Activated naive CD8-positive, alpha-beta T cell treated with anti-CD3 and anti-CD28 coated beads, Interleukin-2, amount 10 ng/mL, durations not matched to agents 7 days and 5 days (primary cell): ENCODE results near the gene PRR15L. TPM values are rescaled to one million over a fixed set of nuclear protein-coding genes. Genes with fewer than 3 reads are reported as not detected.

ENCODE experiments used
- ATAC-seq: fragments of 150-1000 bp; cut with Tn5 transposase; one replicate; pipeline ENCODE4 v1.10.0; 2021; ENCODE audit warnings: low read depth, moderate library complexity
- POLR2A ChIA-PET: fragments of 350-600 bp; sonication (Branson Sonifier 250); formaldehyde crosslinking; loops from one replicate; lab custom pipeline; 2021; ENCODE audit warnings: antibody characterized with exemption; lab: Charles Lee
- DNase-seq: peaks from one replicate; pipeline ENCODE4 v3.0.0; 2021
- H3K27ac Mint-ChIP-seq: one replicate; pipeline ENCODE4 v1.8.0; 2022; ENCODE audit warnings: mild to moderate bottlenecking, mixed read lengths
- H3K27me3 Mint-ChIP-seq: one replicate; pipeline ENCODE4 v1.8.0; 2022; ENCODE audit warnings: mild to moderate bottlenecking, moderate library complexity, mixed read lengths
- H3K36me3 Mint-ChIP-seq: one replicate; pipeline ENCODE4 v1.8.0; 2021; ENCODE audit warnings: mild to moderate bottlenecking, mixed read lengths
- H3K4me1 Mint-ChIP-seq: one replicate; pipeline ENCODE4 v1.8.0; 2021; ENCODE audit warnings: mixed read lengths
- H3K4me3 Mint-ChIP-seq: one replicate; pipeline ENCODE4 v1.8.0; 2022; ENCODE audit warnings: mild to moderate bottlenecking, moderate library complexity, mixed read lengths
- H3K9me3 Mint-ChIP-seq: one replicate; pipeline ENCODE4 v1.8.0; 2021; ENCODE audit warnings: mixed read lengths
- total RNA-seq, 2 experiments: library from RNA; stranded (reverse); gene quantifications; one replicate each; pipeline ENCODE4 v1.2.3, GENCODE V29; 2021

PRR15L gene
- total RNA-seq, 2 experiments from 2014 or later = not detected

DNA sequence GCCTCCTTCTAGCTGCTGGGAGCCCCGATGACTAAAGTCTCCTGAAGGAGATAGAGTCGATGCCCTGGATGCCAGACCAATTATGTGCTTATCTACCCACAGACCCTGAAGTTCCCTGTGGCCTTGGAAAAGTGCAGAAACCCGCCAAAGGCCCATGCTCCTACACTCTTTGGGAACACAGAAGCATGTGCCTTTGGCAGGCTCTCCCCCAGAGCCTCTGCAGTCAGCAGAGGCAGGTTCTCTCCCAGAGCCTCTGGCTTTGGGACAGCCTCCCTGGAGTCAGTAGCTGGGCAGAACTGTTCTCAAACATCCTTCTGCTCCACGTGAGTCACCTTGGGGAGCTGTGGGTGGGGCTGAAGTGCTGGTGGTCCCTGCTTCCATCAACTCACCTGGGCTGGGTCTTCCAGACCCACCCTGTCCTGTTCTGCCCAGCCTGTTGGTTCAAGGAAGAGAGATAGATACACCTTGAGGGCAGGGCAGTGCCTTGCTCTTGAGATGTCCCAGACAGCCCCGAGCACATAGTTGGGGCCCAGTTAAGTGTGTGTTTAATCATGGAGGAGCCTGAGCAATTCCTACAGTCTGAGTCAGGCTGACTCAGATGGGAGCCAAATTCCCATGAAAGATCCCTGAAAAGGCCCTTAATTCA is 10.0 kb upstream of the PRR15L start:
- H3K4me1 Mint-ChIP-seq = peaks cover 20% of the 10 kb centered on the region
- POLR2A ChIA-PET = interaction anchor here (0.5 kb wide), 1 partner anchor 669 kb away, joined by 3 read pairs; no protein-coding TSS in a partner anchor

DNA sequence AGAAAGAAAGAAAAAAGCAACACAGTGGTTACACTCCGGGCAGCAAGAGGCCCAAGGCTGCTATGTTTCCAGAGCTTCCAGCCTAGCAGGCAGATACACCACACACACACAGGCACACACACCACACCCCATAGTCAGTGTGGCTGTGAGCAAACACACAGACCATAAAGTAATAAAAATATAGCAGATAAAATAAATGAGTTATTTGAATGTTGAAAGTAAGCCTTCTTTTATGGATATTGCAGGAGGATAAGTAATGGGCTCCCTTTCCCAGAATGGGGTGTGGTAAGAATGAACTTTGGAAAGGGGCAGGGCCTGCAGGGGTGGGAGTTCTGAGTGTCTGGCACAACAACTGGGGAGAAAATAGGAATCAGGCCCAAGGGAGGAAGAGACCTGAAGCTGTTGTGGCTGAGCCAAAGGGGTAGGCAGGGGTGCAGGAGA is 8.4 kb upstream of the PRR15L start:
- ATAC-seq (no peak), DNase-seq (no peak)
- Mint-ChIP-seq H3K4me1 (peaks cover 11% of the 10 kb centered on the region), H3K27ac (no peak overlapping the region), H3K36me3 (peaks cover 2% of the 10 kb centered on the region), H3K9me3 (no peaks in the 10 kb centered on the region), H3K27me3 (peaks cover 3% of the 10 kb centered on the region), H3K4me3 (no peak overlapping the region)
- POLR2A ChIA-PET = interaction anchor here (0.7 kb wide), 1 partner anchor 32 kb away, joined by 5 read pairs; no protein-coding TSS in a partner anchor

More for the DNA sequence above, 10.0 kb upstream of the PRR15L start:
- Mint-ChIP-seq H3K27ac (no peak overlapping the region), H3K27me3 (peaks cover 3% of the 10 kb centered on the region), H3K36me3 (peaks cover 2% of the 10 kb centered on the region), H3K4me3 (no peak overlapping the region), H3K9me3 (no peaks in the 10 kb centered on the region)
- ATAC-seq (no peak), DNase-seq (no peak)

DNA sequence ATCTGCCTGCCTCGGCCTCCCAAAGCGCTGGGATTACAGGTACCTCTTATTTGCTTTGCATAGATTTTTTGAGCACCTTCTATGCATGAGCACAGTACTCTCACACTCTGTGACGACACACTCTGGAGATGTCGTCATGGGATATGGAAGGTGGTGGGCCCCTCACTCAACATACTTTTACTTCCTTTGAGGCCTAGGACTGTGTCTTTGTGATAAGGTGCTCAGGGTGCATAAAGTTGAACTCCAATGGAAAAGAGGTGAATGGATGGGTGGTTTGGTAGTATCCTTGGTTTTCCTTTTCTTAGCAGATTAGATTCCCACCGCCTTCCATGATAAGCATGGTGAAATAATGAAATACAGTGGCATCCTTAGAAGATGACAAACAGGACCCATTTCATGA is 7.2 kb upstream of the PRR15L start:
- peaks cover 4% of the 10 kb centered on the region for H3K4me1 Mint-ChIP-seq
- POLR2A ChIA-PET = interaction anchor here (0.6 kb wide), 1 partner anchor 704 kb away, joined by 3 read pairs; no protein-coding TSS in a partner anchor

DNA sequence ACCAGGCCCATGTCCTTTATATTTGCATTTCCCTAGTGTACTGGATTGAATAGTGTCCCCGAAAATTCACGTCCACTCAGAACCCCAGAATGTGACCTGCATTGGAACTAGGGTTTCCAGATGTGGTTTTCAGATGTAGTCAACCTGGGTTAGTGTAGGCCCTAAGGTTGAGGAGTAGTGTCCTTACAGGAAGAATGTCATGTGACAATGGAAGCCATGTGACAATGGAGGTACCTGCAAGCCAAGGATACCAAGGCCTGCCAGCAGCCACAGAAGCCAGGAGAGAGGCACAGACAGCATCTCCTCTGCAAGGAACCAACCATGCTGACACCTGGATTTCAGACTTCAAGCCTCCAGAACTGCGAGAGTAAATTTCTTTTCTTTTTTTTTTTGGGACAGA is 5.2 kb upstream of the PRR15L start:
- Mint-ChIP-seq H3K36me3 (peaks cover 2% of the 10 kb centered on the region), H3K27me3 (peaks cover 3% of the 10 kb centered on the region), H3K4me3 (no peak overlapping the region), H3K27ac (no peak overlapping the region), H3K4me1 (peaks cover 1% of the 10 kb centered on the region), H3K9me3 (no peaks in the 10 kb centered on the region)
- DNase-seq (no peak), ATAC-seq (no peak)
- POLR2A ChIA-PET = no interaction called here

More for the DNA sequence above, 7.2 kb upstream of the PRR15L start:
- Mint-ChIP-seq H3K36me3 (peaks cover 2% of the 10 kb centered on the region), H3K27me3 (peaks cover 3% of the 10 kb centered on the region), H3K4me3 (no peak overlapping the region), H3K9me3 (no peaks in the 10 kb centered on the region), H3K27ac (no peak overlapping the region)
- ATAC-seq = no peak
- DNase-seq = no peak

DNA sequence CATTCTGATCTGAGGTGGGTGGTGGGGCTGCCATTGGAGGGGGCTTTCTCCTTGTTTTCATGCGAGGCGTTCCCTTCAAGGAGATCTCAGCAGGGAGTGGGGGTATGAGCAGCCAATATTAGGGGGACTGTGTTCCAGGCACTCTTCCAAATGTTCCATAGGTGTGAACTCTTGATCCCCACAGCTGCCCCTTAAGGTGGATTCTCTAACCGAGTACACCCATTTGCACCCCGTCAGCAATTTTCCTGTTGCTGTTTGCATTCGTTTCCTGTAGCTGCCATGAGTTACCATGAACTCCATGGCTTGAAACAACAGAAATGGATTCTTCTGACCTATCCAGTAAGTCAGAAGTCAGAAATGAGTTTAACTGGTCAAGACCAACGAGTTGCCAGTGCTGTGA is 3.7 kb upstream of the PRR15L start:
- POLR2A ChIA-PET = interaction anchor here (1.2 to 1.6 kb wide), 2 partner anchors 10 to 11 kb away, joined by 4 to 7 read pairs; partner anchors contain the start of gene CDK5RAP3
- H3K9me3 Mint-ChIP-seq = no peaks in the 10 kb centered on the region
- DNase-seq (no peak), ATAC-seq (no peak)
- no peak overlapping the region for H3K4me3 Mint-ChIP-seq
- peaks cover 1% of the 10 kb centered on the region for H3K4me1 Mint-ChIP-seq
- peaks cover 3% of the 10 kb centered on the region for H3K27me3 Mint-ChIP-seq
- H3K27ac Mint-ChIP-seq = no peak overlapping the region
- H3K36me3 Mint-ChIP-seq = peaks cover 2% of the 10 kb centered on the region

DNA sequence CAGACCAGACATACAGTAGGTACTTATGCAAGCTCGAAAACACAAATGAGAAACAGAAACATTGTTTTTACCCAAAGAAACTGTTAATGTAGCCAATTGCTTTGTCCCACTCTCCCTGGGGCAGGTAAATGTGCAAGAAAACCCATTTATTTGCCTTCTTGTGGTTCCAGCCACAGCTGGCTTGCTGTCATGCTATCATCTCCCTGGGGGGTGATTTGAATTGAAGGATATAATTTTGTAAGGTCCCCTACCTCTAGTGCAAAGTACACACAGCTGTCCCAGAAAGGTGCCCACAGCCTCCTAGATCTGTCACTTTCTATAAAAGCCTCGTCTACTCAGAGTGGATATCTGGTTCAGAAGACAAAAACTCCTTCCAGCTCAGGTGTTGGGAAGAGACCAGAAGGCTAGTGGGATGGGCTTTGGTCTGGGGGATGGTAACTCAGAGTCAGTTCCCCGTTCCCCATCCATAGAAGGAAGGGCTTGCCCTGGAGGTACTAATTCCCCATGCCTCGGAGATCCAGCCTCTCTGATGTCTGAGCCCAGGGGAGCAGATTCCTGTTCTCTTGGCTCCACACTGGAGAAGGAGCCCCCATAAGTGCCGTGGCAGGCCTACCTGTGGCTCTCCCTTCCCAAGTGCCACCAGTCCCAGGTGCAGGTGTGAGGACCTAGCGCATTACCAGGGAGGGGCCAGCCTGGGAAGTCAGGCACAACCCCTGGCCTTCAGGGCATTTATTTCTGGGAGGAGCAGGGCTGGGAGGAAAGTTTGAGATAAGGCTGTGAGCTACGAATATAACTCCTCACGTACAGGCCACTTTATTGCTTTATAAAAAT is 2.4 kb upstream of the PRR15L start:
- no peak overlapping the region for H3K4me3 Mint-ChIP-seq
- peaks cover 3% of the 10 kb centered on the region for H3K27me3 Mint-ChIP-seq
- DNase-seq = no peak
- H3K27ac Mint-ChIP-seq = no peak overlapping the region
- ATAC-seq = no peak
- peaks cover 2% of the 10 kb centered on the region for H3K36me3 Mint-ChIP-seq
- no peaks in the 10 kb centered on the region for H3K9me3 Mint-ChIP-seq
- no peaks in the 10 kb centered on the region for H3K4me1 Mint-ChIP-seq
- POLR2A ChIA-PET = interaction anchor here (0.5 to 2.1 kb wide), 3 partner anchors 10 to 143 kb away, joined by 4 to 12 read pairs (median 6); partner anchors contain the start of gene CDK5RAP3

DNA sequence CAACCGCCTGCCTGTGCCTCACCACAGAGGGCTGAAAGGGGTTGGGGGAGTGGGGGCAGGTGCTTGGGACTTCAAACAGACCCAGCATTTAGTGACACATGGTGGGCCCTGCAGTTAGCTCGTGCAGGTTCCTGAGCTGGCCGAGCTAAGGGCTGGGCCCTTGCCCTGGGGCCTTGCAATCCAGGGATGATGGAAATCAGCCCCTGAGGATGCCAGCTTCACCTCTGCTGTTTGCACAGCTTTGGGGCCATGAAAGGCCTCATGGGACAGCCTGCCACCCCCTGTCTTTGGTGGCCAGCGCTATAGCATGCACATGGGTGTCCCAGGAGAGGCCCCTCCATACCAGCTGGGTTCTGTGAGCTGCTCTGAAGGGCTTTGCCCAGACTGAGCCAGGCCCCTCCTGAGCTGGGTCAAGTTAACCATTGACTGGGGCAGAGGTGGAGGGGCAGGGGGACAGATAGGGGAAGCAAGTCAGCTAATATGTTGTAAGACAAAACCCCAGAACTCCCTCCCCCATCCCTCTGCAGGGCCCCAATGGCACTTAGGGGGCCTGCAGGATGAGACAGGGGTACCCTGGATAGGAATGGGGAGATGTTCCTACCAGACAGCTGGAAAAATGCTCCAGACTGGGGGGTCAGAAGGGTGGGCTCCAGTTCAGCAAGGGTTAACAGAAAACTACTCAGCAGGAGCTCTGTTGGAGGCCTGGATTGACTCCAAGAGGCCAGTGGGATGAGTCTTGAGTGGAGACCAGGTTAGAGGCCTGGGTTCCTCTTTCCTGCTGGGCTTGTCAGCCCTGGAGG is 692 bp downstream of the PRR15L start:
- Mint-ChIP-seq H3K27ac (no peak overlapping the region), H3K36me3 (no peaks in the 10 kb centered on the region), H3K27me3 (no peaks in the 10 kb centered on the region), H3K9me3 (no peaks in the 10 kb centered on the region), H3K4me1 (no peaks in the 10 kb centered on the region), H3K4me3 (no peak overlapping the region)
- POLR2A ChIA-PET = interaction anchor here (0.5 to 0.8 kb wide), 2 partner anchors 14 to 157 kb away, joined by 4 read pairs; partner anchors contain the start of gene CDK5RAP3
- ATAC-seq (no peak), DNase-seq (no peak)

DNA sequence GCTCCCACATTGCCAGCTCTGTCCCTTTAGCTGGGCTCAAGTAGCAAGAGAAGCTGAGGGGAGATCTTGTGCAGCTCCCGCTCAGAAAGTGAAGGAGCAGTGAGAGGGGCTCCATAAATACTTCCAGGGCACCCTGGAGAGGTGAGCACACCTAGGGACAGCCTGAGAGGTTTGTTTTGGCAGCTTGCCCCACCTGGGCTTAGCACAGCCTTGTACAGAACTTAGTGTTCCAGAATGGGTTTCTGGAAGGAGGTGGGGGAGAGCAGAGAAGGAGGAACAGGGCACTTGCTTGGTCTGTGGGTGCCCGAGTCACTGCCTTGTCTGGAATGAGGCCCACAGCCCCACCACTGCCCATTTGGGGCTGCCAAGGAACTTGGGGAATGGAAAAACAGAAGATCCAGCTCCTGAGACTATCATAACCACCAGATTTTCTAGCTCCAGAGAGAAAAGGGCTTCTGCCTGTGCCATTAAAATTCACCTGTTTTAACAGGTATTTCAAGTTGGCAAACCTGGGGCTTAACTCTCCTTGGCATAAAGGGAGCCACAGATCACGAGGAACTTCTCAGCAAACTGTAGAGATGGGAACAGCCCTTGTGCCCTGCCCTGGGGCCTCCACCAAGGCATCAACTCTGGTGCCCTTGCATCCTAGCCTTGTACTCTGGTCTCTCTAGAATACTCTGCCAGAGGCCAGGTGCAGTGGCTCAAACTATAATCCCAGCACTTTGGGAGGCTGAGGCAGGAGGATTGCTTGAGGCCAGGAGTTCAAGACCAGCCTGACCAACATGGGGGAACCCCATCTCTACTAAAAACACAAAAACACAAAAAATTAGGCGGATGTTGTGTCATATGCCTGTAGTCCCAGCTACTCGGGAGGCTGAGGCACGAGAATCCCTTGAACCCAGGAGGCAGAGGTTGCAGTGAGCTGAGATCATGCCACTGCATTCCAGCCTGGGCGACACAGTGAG is 1.9 kb downstream of the PRR15L start:
- ATAC-seq = no peak
- Mint-ChIP-seq H3K27me3 (no peaks in the 10 kb centered on the region), H3K9me3 (no peaks in the 10 kb centered on the region), H3K27ac (no peak overlapping the region), H3K36me3 (peaks cover 2% of the 10 kb centered on the region), H3K4me1 (no peaks in the 10 kb centered on the region), H3K4me3 (no peak overlapping the region)
- POLR2A ChIA-PET = interaction anchor here (0.6 to 1.4 kb wide), 2 partner anchors 9 to 14 kb away, joined by 3 to 5 read pairs; no protein-coding TSS in a partner anchor
- DNase-seq = no peak

DNA sequence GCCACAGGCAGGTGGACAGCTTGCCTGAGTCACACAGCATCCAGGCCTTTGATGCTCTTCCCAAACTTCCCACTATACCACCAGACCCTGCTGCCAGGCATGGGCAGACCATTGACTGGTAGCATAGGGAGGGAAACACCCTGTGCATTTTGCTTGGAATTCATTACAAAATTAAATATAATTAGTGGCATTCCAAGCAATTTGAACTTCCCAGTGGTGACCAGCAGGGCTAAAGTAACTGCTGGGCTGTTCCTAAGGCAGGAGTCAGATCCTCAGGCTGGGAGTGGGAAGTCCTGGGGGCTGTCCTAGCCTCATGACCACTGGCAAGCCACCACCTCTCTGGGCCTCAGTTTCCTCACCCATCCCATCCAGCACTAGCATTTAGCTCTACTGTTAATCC is 3.8 kb downstream of the PRR15L start:
- POLR2A ChIA-PET = interaction anchor here (0.8 to 1.0 kb wide), 2 partner anchors 16 to 148 kb away, joined by 3 read pairs; no protein-coding TSS in a partner anchor
- H3K9me3 Mint-ChIP-seq = no peaks in the 10 kb centered on the region
- H3K36me3 Mint-ChIP-seq = peaks cover 4% of the 10 kb centered on the region
- ATAC-seq (no peak), DNase-seq (no peak)
- no peak overlapping the region for H3K27ac Mint-ChIP-seq
- no peaks in the 10 kb centered on the region for H3K27me3 Mint-ChIP-seq
- peaks cover 12% of the 10 kb centered on the region for H3K4me1 Mint-ChIP-seq
- H3K4me3 Mint-ChIP-seq = no peak overlapping the region

DNA sequence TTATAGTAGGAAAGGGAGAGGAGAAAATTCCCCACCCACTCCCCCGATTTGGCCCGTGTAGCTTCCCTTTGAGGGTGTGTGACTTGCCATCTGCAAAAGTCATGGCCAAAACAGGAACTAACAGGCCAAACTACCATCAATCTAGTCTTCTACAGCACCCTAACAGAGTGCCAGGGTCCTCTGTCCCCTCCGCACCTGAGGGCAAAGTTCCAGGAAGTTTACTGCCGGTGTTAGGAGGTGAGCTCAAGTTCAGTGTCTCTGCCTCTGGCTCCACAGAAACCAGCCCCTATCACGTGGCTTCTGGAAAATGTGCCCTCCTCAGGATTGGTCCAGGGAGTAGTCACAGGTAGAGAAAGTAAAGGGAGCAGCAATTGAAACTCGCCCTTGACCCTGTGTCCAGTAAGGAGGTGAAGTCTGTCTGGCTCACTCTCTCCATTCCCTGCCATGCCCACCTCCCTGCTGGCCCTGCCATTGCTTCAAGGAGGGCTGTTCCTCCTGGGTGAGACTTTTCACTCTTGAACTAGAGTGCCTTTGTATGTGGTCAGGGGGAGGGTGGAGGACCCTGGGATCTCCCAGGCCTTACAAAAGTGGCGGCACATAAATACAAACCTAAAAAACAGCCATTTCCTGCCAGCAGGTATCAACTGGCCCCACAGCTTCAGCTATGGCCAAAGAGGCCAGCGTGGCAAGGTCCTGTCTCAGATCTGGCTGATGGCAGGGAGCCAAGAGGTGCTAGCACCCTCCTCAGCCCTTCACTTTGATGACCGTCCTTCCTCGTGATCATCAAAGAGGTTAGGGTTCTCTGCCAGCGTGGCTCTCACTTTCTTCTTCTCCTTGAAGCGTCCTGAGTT is 5.3 kb downstream of the PRR15L start:
- no peaks in the 10 kb centered on the region for H3K9me3 Mint-ChIP-seq
- H3K4me1 Mint-ChIP-seq = peaks cover 13% of the 10 kb centered on the region
- H3K27me3 Mint-ChIP-seq = no peaks in the 10 kb centered on the region
- H3K4me3 Mint-ChIP-seq = no peak overlapping the region
- H3K27ac Mint-ChIP-seq = no peak overlapping the region
- ATAC-seq (no peak), DNase-seq (no peak)
- POLR2A ChIA-PET = interaction anchor here (6.1 kb wide), 1 partner anchor 19 kb away, joined by 49 read pairs; the partner anchor contains the start of gene CDK5RAP3
- H3K36me3 Mint-ChIP-seq = peaks cover 4% of the 10 kb centered on the region

DNA sequence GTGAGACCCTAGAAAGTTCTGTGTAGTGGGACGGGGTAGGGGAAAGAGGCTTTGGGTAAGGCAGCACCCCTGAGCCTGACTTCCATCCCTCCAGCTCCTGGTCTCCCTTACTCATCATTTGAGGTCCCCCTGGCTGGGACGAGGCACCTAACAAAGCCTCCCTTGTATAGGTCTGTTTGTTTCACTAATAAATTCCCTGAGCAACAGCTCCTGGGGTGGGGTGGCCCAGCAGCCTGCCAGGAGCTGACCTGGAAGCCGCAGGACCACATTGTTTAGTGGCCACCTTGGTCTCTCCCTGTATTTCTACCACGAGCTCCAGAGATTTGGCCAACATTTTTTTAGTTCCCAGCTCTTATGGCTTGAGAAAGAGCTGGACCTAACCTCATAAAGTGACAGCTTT is 7.2 kb downstream of the PRR15L start:
- POLR2A ChIA-PET = interaction anchor here (0.5 to 6.1 kb wide), 8 partner anchors 9 to 67 kb away, joined by 3 to 49 read pairs (median 6); partner anchors contain the start of genes CDK5RAP3, PNPO and SP2
- no peaks in the 10 kb centered on the region for H3K9me3 Mint-ChIP-seq
- no peak overlapping the region for H3K27ac Mint-ChIP-seq
- H3K36me3 Mint-ChIP-seq = peaks cover 8% of the 10 kb centered on the region
- no peak for DNase-seq
- H3K4me3 Mint-ChIP-seq = no peak overlapping the region
- H3K4me1 Mint-ChIP-seq = peaks cover 24% of the 10 kb centered on the region
- ATAC-seq = no peak
- no peaks in the 10 kb centered on the region for H3K27me3 Mint-ChIP-seq
